H9 (cell line): ENCODE measurements around the gene POU6F2. TPM values are rescaled to one million over a fixed set of nuclear protein-coding genes. Genes with fewer than 3 reads are reported as not detected.

Experiments
- DNase-seq: peaks from one replicate; pipeline ENCODE4 v3.0.0-alpha.2; 2017
- H2AFZ ChIP-seq: one replicate; pipeline ENCODE4 v1.6.1; 2013; ENCODE audit warnings: mild to moderate bottlenecking, low read length, control low read depth, moderate library complexity
- H2AK5ac ChIP-seq: 2 replicates; pipeline ENCODE4 v1.6.1; 2013; ENCODE audit warnings: low read length, control low read depth, mixed read lengths; ENCODE audit not compliant: insufficient read length
- H2BK120ac ChIP-seq: one replicate; pipeline ENCODE4 v1.6.1; 2013; ENCODE audit warnings: low read depth, mild to moderate bottlenecking, low read length, control low read depth, inconsistent platforms; ENCODE audit not compliant: poor library complexity, severe bottlenecking
- H2BK12ac ChIP-seq: 2 replicates; pipeline ENCODE4 v1.6.1; 2013; ENCODE audit warnings: low read length, control low read depth, mixed read lengths, low read depth; ENCODE audit not compliant: insufficient read length
- H2BK15ac ChIP-seq: 2 replicates; pipeline ENCODE4 v1.6.1; 2013; ENCODE audit warnings: low read depth, low read length, control low read depth
- H2BK20ac ChIP-seq: one replicate; pipeline ENCODE4 v1.6.1; 2013; ENCODE audit warnings: low read depth, mild to moderate bottlenecking, low read length, control low read depth, inconsistent platforms; ENCODE audit not compliant: poor library complexity, severe bottlenecking
- H2BK5ac ChIP-seq: 2 replicates; pipeline ENCODE4 v1.6.1; 2013; ENCODE audit warnings: low read length, control low read depth, mixed read lengths; ENCODE audit not compliant: insufficient read length
- H3K14ac ChIP-seq: 2 replicates; pipeline ENCODE4 v1.6.1; 2013; ENCODE audit warnings: low read length, control low read depth; ENCODE audit not compliant: insufficient read depth
- H3K18ac ChIP-seq: 2 replicates; pipeline ENCODE4 v1.6.1; 2013; ENCODE audit warnings: low read depth, mild to moderate bottlenecking, mixed read lengths, low read length, control low read depth; ENCODE audit not compliant: insufficient read length
- H3K23ac ChIP-seq: 2 replicates; pipeline ENCODE4 v1.6.1; 2013; ENCODE audit warnings: low read length, control low read depth, mixed read lengths, low read depth; ENCODE audit not compliant: insufficient read length
- H3K23me2 ChIP-seq: 2 replicates; pipeline ENCODE4 v1.6.1; 2013; ENCODE audit warnings: low read depth, mild to moderate bottlenecking, mixed read lengths, low read length, control low read depth; ENCODE audit not compliant: insufficient read length, poor library complexity, severe bottlenecking
- H3K27ac ChIP-seq: 2 replicates; pipeline ENCODE4 v1.5.1; 2013; ENCODE audit warnings: low read length, control low read depth, mixed read lengths, low read depth; ENCODE audit not compliant: insufficient read length
- H3K27me3 ChIP-seq: 2 replicates; pipeline ENCODE4 v1.6.1; 2013; ENCODE audit warnings: low read length, control low read depth, inconsistent platforms; ENCODE audit not compliant: insufficient read depth
- H3K4ac ChIP-seq: 2 replicates; pipeline ENCODE4 v1.6.1; 2013; ENCODE audit warnings: low read depth, mild to moderate bottlenecking, control low read depth, inconsistent platforms, low read length, moderate library complexity
- H3K4me1 ChIP-seq: 2 replicates; pipeline ENCODE4 v1.6.1; 2013; ENCODE audit warnings: low read length, control low read depth, inconsistent platforms; ENCODE audit not compliant: insufficient read depth
- H3K4me2 ChIP-seq: 2 replicates; pipeline ENCODE4 v1.6.1; 2013; ENCODE audit warnings: low read length, control low read depth, mixed read lengths; ENCODE audit not compliant: insufficient read length, insufficient read depth
- H3K56ac ChIP-seq: 2 replicates; pipeline ENCODE4 v1.6.1; 2013; ENCODE audit warnings: low read depth, mild to moderate bottlenecking, mixed read lengths, low read length, control low read depth; ENCODE audit not compliant: insufficient read length
- H3K79me1 ChIP-seq: 2 replicates; pipeline ENCODE4 v1.6.1; 2013; ENCODE audit warnings: low read depth, mild to moderate bottlenecking, moderate library complexity, low read length, control low read depth, inconsistent platforms; ENCODE audit not compliant: insufficient read depth, poor library complexity, severe bottlenecking
- H3K79me2 ChIP-seq: 2 replicates; pipeline ENCODE4 v1.6.1; 2013; ENCODE audit warnings: low read length, control low read depth, inconsistent platforms; ENCODE audit not compliant: insufficient read depth
- H3K9ac ChIP-seq: 2 replicates; pipeline ENCODE4 v1.6.1; 2013; ENCODE audit warnings: low read length, control low read depth, mixed read lengths; ENCODE audit not compliant: insufficient read length; ENCODE audit errors: extremely low read depth
- H3K9me3 ChIP-seq: one replicate; pipeline ENCODE4 v1.6.1; 2013; ENCODE audit warnings: low read depth, low read length, inconsistent platforms; ENCODE audit not compliant: control insufficient read depth
- H3T11ph ChIP-seq: one replicate; pipeline ENCODE4 v1.6.1; 2013; ENCODE audit warnings: mild to moderate bottlenecking, low read length, control low read depth, inconsistent platforms
- H4K20me1 ChIP-seq: one replicate; pipeline ENCODE4 v1.6.1; 2013; ENCODE audit not compliant: control insufficient read depth, insufficient read length, insufficient read depth
- H4K5ac ChIP-seq: 2 replicates; pipeline ENCODE4 v1.6.1; 2013; ENCODE audit warnings: low read depth, mild to moderate bottlenecking, mixed read lengths, low read length, control low read depth; ENCODE audit not compliant: insufficient read length
- H4K8ac ChIP-seq: replicated peaks from 2 replicates; pipeline ENCODE4 v1.6.1; 2013; ENCODE audit warnings: low read length, control low read depth, mixed read lengths, low read depth; ENCODE audit not compliant: insufficient read length
- H4K91ac ChIP-seq: 2 replicates; pipeline ENCODE4 v1.6.1; 2013; ENCODE audit warnings: low read depth, mild to moderate bottlenecking, moderate library complexity, mixed read lengths, low read length, control low read depth; ENCODE audit not compliant: insufficient read length
- H3K27ac Mint-ChIP-seq, 3 experiments: 2 replicates in 2 of 3; 3 replicates in 1 of 3; pipeline ENCODE4 v1.8.0; 2020 to 2021; ENCODE audit warnings: mixed read lengths in 3 of 3, mild to moderate bottlenecking in 1 of 3, moderate library complexity in 1 of 3
- H3K27me3 Mint-ChIP-seq: 2 replicates; pipeline ENCODE4 v1.8.0; 2021; ENCODE audit warnings: low read depth, mild to moderate bottlenecking, moderate library complexity, mixed read lengths
- H3K36me3 Mint-ChIP-seq, 3 experiments: 2 replicates in 2 of 3; 3 replicates in 1 of 3; pipeline ENCODE4 v1.8.0; 2020 to 2021; ENCODE audit warnings: low read depth in 3 of 3, mixed read lengths in 3 of 3; ENCODE audit not compliant: insufficient read depth in 1 of 3
- H3K4me1 Mint-ChIP-seq, 2 experiments: 2 replicates each; pipeline ENCODE4 v1.8.0; 2020; ENCODE audit warnings: mixed read lengths in 2 of 2
- H3K4me3 Mint-ChIP-seq, 2 experiments: 2 replicates in 1 of 2; 3 replicates in 1 of 2; pipeline ENCODE4 v1.8.0; 2020 to 2021; ENCODE audit warnings: mild to moderate bottlenecking in 2 of 2, mixed read lengths in 2 of 2, moderate library complexity in 1 of 2
- H3K9me3 Mint-ChIP-seq, 2 experiments: 2 replicates in 1 of 2; 3 replicates in 1 of 2; pipeline ENCODE4 v1.8.0; 2020; ENCODE audit warnings: mild to moderate bottlenecking in 2 of 2, mixed read lengths in 2 of 2, moderate library complexity in 1 of 2
- CTCF ChIP-seq: fragments of 200-600 bp; sonication (generic); conservative IDR thresholded peaks from 3 replicates; pipeline ENCODE4 v1.8.0; 2021; ENCODE audit warnings: antibody characterized with exemption, mild to moderate bottlenecking
- WGBS: extraction: QIAGEN DNeasy Blood & Tissue Kit; methylation state at CpG from one replicate; pipeline ENCODE4 v1.1.7; 2013; ENCODE audit warnings: missing lambda C conversion rate, low lambda C conversion rate, mixed read lengths; ENCODE audit not compliant: insufficient read length; ENCODE audit errors: extremely low coverage; 5-methylcytosine and 5-hydroxymethylcytosine counted together
- total RNA-seq: library from RNA; stranded (reverse); gene quantifications from 2 replicates; pipeline ENCODE4 v1.2.1, GENCODE V29; 2021

Gene POU6F2
- total RNA-seq, 1 experiment from 2014 or later = 1.9 TPM

DNA sequence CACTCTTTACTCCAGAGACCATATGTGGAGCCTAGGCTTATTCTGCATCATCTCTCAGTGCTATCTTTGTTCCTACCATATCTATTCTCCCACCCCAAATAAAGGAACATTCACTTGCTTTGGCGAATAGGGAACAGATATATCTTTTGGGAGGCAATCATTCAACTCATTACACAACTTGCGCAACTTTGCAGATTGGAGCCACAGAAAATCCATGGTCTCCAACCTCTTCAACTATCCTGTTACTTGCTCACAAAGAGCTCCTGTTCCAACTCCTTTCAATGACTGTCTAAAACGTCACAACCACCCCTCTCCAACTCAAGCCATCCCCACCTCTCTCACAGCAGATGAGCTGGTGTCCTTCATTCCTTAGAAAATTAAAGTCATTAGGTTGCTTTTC, 203.7 kb downstream of the POU6F2 start:
- H3K23me2 ChIP-seq = no peaks in the 10 kb centered on the region
- H3K4me1 ChIP-seq = peaks cover 3% of the 10 kb centered on the region; the same call in 1 of the 2 replicates
- H3K14ac ChIP-seq = no peak overlapping the region
- no peak overlapping the region for H4K5ac ChIP-seq
- no peak for DNase-seq
- no peak overlapping the region for H2AFZ ChIP-seq
- Mint-ChIP-seq H3K4me3 (no peak overlapping the region), H3K9me3 (peaks cover 9% of the 10 kb centered on the region in 2 experiments), H3K27ac (no peak overlapping the region), H3K4me1 (peaks cover 2 to 7% of the 10 kb centered on the region in 2 experiments), H3K36me3 (peaks cover 8 to 9% (median 8%) of the 10 kb centered on the region in 3 experiments), H3K27me3 (no peaks in the 10 kb centered on the region)
- no peak overlapping the region for H2BK20ac ChIP-seq
- no peak overlapping the region for H3K9ac ChIP-seq
- no peak overlapping the region for H4K8ac ChIP-seq
- no peak overlapping the region for H2BK15ac ChIP-seq
- H3K27ac ChIP-seq = no peak overlapping the region
- H3K27me3 ChIP-seq = no peaks in the 10 kb centered on the region
- H3K79me1 ChIP-seq = no peaks in the 10 kb centered on the region
- H3K4ac ChIP-seq = no peak overlapping the region
- H2BK120ac ChIP-seq = no peak overlapping the region
- no peak overlapping the region for H2BK12ac ChIP-seq
- H3K79me2 ChIP-seq = no peaks in the 10 kb centered on the region
- no CpG with 5 or more reads among the region's 3 CpGs for WGBS
- H3K23ac ChIP-seq = no peak overlapping the region
- no peak overlapping the region for H2AK5ac ChIP-seq
- H3T11ph ChIP-seq = no peak overlapping the region
- no peaks in the 10 kb centered on the region for H4K20me1 ChIP-seq
- no peak overlapping the region for H3K4me2 ChIP-seq
- no peak overlapping the region for H4K91ac ChIP-seq
- no peaks in the 10 kb centered on the region for H3K9me3 ChIP-seq
- no peak for TF ChIP-seq CTCF
- H2BK5ac ChIP-seq = no peak overlapping the region
- no peak overlapping the region for H3K56ac ChIP-seq
- H3K18ac ChIP-seq = no peak overlapping the region
